Measurements from ENCODE around the gene FOXF1. TPM values are rescaled to one million over a fixed set of nuclear protein-coding genes. Genes with fewer than 3 reads are reported as not detected.

Gene FOXF1
- total RNA-seq, 1 experiment from 2014 or later, result 0.10 TPM

DNA sequence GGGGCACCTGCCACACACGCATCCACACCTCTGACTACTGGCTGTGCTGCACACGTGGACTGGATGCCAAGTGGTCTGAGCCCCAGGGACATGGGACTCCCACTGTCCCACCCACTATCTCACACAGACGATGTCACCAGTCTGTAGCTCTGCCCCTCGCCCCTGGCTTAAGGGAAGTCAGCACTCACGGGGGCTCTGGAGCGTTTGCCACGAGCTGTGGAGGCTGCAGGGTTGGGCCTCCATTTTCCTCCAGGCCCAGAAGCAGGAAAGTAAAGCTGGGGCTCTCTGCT is 22.1 kb downstream of the FOXF1 start:
- intact Hi-C loops (cut with micrococcal nuclease; ENCODE audit: unreplicated experiment), result no loop called here
- no peaks in the 10 kb centered on the region for H3K4me1 ChIP-seq (ENCODE audit: control insufficient read depth, insufficient read depth, low read length)
- in situ Hi-C loops (cut with HindIII; ENCODE audit: low pct_unique_long_range_greater_than_20kb, low sequenced_read_pairs), result no loop called here
- ChIA-PET POLR2A (no interaction called here), CTCF (no interaction called here)
- no peaks in the 10 kb centered on the region for H3K36me3 ChIP-seq (ENCODE audit: control insufficient read depth, insufficient read depth, low read length)
- no peak overlapping the region for H3K4me3 ChIP-seq (ENCODE audit: low read depth in 2 of 2, low read length in 2 of 2)
- no peak for ATAC-seq
- H3K27me3 ChIP-seq (ENCODE audit: control insufficient read depth, insufficient read depth, low read length), result no peaks in the 10 kb centered on the region
- no peaks in the 10 kb centered on the region for H3K9me3 ChIP-seq (ENCODE audit: control insufficient read depth, insufficient read depth, low read depth, low read length)
- no peak overlapping the region for H3K27ac ChIP-seq (ENCODE audit: low read length)
- TF ChIP-seq, protein P1, sequence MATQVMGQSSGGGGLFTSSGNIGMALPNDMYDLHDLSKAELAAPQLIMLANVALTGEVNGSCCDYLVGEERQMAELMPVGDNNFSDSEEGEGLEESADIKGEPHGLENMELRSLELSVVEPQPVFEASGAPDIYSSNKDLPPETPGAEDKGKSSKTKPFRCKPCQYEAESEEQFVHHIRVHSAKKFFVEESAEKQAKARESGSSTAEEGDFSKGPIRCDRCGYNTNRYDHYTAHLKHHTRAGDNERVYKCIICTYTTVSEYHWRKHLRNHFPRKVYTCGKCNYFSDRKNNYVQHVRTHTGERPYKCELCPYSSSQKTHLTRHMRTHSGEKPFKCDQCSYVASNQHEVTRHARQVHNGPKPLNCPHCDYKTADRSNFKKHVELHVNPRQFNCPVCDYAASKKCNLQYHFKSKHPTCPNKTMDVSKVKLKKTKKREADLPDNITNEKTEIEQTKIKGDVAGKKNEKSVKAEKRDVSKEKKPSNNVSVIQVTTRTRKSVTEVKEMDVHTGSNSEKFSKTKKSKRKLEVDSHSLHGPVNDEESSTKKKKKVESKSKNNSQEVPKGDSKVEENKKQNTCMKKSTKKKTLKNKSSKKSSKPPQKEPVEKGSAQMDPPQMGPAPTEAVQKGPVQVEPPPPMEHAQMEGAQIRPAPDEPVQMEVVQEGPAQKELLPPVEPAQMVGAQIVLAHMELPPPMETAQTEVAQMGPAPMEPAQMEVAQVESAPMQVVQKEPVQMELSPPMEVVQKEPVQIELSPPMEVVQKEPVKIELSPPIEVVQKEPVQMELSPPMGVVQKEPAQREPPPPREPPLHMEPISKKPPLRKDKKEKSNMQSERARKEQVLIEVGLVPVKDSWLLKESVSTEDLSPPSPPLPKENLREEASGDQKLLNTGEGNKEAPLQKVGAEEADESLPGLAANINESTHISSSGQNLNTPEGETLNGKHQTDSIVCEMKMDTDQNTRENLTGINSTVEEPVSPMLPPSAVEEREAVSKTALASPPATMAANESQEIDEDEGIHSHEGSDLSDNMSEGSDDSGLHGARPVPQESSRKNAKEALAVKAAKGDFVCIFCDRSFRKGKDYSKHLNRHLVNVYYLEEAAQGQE (IDR thresholded peaks at IDR 0.05; ENCODE audit: insufficient read depth in 1 of 2, low read depth in 2 of 2, low read length in 1 of 2), result no peak
- no peak for TF ChIP-seq POLR2AphosphoS5 (IDR thresholded peaks at IDR 0.05; ENCODE audit: low read depth, low read length)
- TF ChIP-seq, protein P2, sequence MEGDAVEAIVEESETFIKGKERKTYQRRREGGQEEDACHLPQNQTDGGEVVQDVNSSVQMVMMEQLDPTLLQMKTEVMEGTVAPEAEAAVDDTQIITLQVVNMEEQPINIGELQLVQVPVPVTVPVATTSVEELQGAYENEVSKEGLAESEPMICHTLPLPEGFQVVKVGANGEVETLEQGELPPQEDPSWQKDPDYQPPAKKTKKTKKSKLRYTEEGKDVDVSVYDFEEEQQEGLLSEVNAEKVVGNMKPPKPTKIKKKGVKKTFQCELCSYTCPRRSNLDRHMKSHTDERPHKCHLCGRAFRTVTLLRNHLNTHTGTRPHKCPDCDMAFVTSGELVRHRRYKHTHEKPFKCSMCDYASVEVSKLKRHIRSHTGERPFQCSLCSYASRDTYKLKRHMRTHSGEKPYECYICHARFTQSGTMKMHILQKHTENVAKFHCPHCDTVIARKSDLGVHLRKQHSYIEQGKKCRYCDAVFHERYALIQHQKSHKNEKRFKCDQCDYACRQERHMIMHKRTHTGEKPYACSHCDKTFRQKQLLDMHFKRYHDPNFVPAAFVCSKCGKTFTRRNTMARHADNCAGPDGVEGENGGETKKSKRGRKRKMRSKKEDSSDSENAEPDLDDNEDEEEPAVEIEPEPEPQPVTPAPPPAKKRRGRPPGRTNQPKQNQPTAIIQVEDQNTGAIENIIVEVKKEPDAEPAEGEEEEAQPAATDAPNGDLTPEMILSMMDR (IDR thresholded peaks at IDR 0.05), result no peak
- TF ChIP-seq SIN3A (IDR thresholded peaks at IDR 0.05; ENCODE audit: borderline replicate concordance, insufficient read depth, low read depth, low read length), result no peak
- TF ChIP-seq TCF7L2 (IDR thresholded peaks at IDR 0.05; ENCODE audit: low read depth, low read length), result no peak
- no peak for DNase-seq (ENCODE audit: low read depth, low spot score)
- BruUV-seq (replicated peaks), result no TSS peak

DNA sequence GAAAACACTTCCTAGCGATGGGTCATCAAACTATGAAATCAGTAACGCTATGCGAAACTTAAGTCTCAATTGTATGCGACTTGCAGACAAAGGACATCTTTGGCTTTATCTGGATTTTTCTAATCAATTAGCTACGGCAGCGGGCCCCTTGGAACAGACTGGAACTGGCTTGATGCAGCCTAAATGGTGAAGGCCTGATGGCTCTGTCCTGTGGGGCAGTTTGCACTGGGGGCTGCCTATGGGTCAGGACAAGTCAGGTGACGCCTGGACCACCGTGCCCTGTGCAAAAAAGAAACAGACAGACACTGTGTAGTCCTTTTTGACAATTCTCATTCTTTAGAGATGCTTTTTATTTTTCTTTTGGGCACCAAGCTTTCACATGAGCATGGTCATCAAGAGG is 22.7 kb downstream of the FOXF1 start:
- DNase-seq (ENCODE audit: low read depth, low spot score) (no peak), ATAC-seq (no peak)
- Histone ChIP-seq H3K9me3 (ENCODE audit: control insufficient read depth, insufficient read depth, low read depth, low read length) (no peaks in the 10 kb centered on the region), H3K4me3 (ENCODE audit: low read depth in 2 of 2, low read length in 2 of 2) (no peak overlapping the region), H3K4me1 (ENCODE audit: control insufficient read depth, insufficient read depth, low read length) (no peaks in the 10 kb centered on the region), H3K27me3 (ENCODE audit: control insufficient read depth, insufficient read depth, low read length) (no peaks in the 10 kb centered on the region), H3K36me3 (ENCODE audit: control insufficient read depth, insufficient read depth, low read length) (no peaks in the 10 kb centered on the region), H3K27ac (ENCODE audit: low read length) (no peak overlapping the region)
- in situ Hi-C loops (cut with HindIII; ENCODE audit: low pct_unique_long_range_greater_than_20kb, low sequenced_read_pairs), result no loop called here
- ChIA-PET CTCF (no interaction called here), POLR2A (no interaction called here)
- TF ChIP-seq TCF7L2 (IDR thresholded peaks at IDR 0.05; ENCODE audit: low read depth, low read length) (no peak), POLR2AphosphoS5 (IDR thresholded peaks at IDR 0.05; ENCODE audit: low read depth, low read length) (no peak), SIN3A (IDR thresholded peaks at IDR 0.05; ENCODE audit: borderline replicate concordance, insufficient read depth, low read depth, low read length) (no peak)
- TF ChIP-seq, protein P2 (IDR thresholded peaks at IDR 0.05), result no peak
- TF ChIP-seq, protein P1 (IDR thresholded peaks at IDR 0.05; ENCODE audit: insufficient read depth in 1 of 2, low read depth in 2 of 2, low read length in 1 of 2), result no peak
- no TSS peak for BruUV-seq (replicated peaks)
- intact Hi-C loops (cut with micrococcal nuclease; ENCODE audit: unreplicated experiment), result no loop called here

Data from Panc1 (cell line).